GM23338 (cell line): ENCODE results near the gene DNAH9.

Experiments used
- CREB1 ChIP-seq: fragments of 250-450 bp; sonication (Bioruptor Pico); IDR thresholded peaks from 2 replicates; pipeline ENCODE4 v1.5.0; 2020; ENCODE audit warnings: low read depth, mild to moderate bottlenecking, moderate library complexity
- EZH2 ChIP-seq: fragments of 200-600 bp; sonication (generic); IDR thresholded peaks from one replicate; pipeline ENCODE4 v1.8.0; 2017; ENCODE audit warnings: antibody characterized with exemption, mild to moderate bottlenecking, low read depth; ENCODE audit not compliant: unreplicated experiment
- EZH2phosphoT487 ChIP-seq: fragments of 200-600 bp; sonication (generic); IDR thresholded peaks from one replicate; pipeline ENCODE4 v1.8.1; 2018; ENCODE audit warnings: antibody characterized with exemption; ENCODE audit not compliant: unreplicated experiment
- JUNB ChIP-seq: IDR thresholded peaks from one replicate; pipeline ENCODE4 v1.6.1; 2016; ENCODE audit warnings: antibody characterized with exemption; ENCODE audit not compliant: unreplicated experiment
- POLR2AphosphoS5 ChIP-seq: IDR thresholded peaks from 2 replicates; pipeline ENCODE4 v1.6.1; 2016; ENCODE audit warnings: antibody characterized with exemption, low read depth
- STAT1 ChIP-seq: IDR thresholded peaks from one replicate; pipeline ENCODE4 v1.6.1; 2016; ENCODE audit warnings: antibody characterized with exemption; ENCODE audit not compliant: unreplicated experiment
- ZNF114 ChIP-seq: fragments of 250-450 bp; sonication (Bioruptor Pico); IDR thresholded peaks from 2 replicates; pipeline ENCODE4 v1.5.0; 2020; ENCODE audit warnings: mild to moderate bottlenecking, moderate library complexity
- ZNF331 ChIP-seq: fragments of 250-450 bp; sonication (Bioruptor Pico); IDR thresholded peaks from 2 replicates; pipeline ENCODE4 v1.5.0; 2020; ENCODE audit warnings: low read depth, mild to moderate bottlenecking, moderate library complexity
- TF ChIP-seq, protein P1 (sequence below), 2 experiments: fragments of 200-600 bp in 1 of 2; sonication (generic) in 1 of 2; conservative IDR thresholded peaks; 2 replicates each; pipeline versions ENCODE4 v1.5.1 to v1.6.1; 2016 to 2017; ENCODE audit warnings: antibody characterized with exemption in 2 of 2, low read depth in 2 of 2, mild to moderate bottlenecking in 2 of 2, moderate library complexity in 1 of 2
- TF ChIP-seq, protein P2 (sequence below): IDR thresholded peaks from one replicate; pipeline ENCODE4 v1.6.1; 2018; ENCODE audit warnings: antibody characterized with exemption; ENCODE audit not compliant: unreplicated experiment
- TF ChIP-seq, protein P3 (sequence below): IDR thresholded peaks from 2 replicates; pipeline ENCODE4 v1.6.1; 2016; ENCODE audit warnings: antibody characterized with exemption
- TF ChIP-seq, protein P4 (sequence below): fragments of 250-450 bp; sonication (Bioruptor Pico); IDR thresholded peaks from 2 replicates; pipeline ENCODE4 v1.5.0; 2020; ENCODE audit warnings: mild to moderate bottlenecking, moderate library complexity

- TF ChIP-seq, protein P1, sequence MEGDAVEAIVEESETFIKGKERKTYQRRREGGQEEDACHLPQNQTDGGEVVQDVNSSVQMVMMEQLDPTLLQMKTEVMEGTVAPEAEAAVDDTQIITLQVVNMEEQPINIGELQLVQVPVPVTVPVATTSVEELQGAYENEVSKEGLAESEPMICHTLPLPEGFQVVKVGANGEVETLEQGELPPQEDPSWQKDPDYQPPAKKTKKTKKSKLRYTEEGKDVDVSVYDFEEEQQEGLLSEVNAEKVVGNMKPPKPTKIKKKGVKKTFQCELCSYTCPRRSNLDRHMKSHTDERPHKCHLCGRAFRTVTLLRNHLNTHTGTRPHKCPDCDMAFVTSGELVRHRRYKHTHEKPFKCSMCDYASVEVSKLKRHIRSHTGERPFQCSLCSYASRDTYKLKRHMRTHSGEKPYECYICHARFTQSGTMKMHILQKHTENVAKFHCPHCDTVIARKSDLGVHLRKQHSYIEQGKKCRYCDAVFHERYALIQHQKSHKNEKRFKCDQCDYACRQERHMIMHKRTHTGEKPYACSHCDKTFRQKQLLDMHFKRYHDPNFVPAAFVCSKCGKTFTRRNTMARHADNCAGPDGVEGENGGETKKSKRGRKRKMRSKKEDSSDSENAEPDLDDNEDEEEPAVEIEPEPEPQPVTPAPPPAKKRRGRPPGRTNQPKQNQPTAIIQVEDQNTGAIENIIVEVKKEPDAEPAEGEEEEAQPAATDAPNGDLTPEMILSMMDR (conservative IDR thresholded peaks at IDR 0.05; ENCODE audit: low read depth in 2 of 2) = no peak
- TF ChIP-seq ZNF114 (no peak), CREB1 (CRISPR knock-in tag) (no peak), EZH2phosphoT487 (no peak), POLR2AphosphoS5 (no peak), EZH2 (no peak), JUNB (no peak), ZNF331 (CRISPR knock-in tag) (no peak), STAT1 (no peak)
- TF ChIP-seq, protein P2, sequence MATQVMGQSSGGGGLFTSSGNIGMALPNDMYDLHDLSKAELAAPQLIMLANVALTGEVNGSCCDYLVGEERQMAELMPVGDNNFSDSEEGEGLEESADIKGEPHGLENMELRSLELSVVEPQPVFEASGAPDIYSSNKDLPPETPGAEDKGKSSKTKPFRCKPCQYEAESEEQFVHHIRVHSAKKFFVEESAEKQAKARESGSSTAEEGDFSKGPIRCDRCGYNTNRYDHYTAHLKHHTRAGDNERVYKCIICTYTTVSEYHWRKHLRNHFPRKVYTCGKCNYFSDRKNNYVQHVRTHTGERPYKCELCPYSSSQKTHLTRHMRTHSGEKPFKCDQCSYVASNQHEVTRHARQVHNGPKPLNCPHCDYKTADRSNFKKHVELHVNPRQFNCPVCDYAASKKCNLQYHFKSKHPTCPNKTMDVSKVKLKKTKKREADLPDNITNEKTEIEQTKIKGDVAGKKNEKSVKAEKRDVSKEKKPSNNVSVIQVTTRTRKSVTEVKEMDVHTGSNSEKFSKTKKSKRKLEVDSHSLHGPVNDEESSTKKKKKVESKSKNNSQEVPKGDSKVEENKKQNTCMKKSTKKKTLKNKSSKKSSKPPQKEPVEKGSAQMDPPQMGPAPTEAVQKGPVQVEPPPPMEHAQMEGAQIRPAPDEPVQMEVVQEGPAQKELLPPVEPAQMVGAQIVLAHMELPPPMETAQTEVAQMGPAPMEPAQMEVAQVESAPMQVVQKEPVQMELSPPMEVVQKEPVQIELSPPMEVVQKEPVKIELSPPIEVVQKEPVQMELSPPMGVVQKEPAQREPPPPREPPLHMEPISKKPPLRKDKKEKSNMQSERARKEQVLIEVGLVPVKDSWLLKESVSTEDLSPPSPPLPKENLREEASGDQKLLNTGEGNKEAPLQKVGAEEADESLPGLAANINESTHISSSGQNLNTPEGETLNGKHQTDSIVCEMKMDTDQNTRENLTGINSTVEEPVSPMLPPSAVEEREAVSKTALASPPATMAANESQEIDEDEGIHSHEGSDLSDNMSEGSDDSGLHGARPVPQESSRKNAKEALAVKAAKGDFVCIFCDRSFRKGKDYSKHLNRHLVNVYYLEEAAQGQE = no peak
- TF ChIP-seq, protein P3, sequence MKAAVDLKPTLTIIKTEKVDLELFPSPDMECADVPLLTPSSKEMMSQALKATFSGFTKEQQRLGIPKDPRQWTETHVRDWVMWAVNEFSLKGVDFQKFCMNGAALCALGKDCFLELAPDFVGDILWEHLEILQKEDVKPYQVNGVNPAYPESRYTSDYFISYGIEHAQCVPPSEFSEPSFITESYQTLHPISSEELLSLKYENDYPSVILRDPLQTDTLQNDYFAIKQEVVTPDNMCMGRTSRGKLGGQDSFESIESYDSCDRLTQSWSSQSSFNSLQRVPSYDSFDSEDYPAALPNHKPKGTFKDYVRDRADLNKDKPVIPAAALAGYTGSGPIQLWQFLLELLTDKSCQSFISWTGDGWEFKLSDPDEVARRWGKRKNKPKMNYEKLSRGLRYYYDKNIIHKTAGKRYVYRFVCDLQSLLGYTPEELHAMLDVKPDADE = no peak
- TF ChIP-seq, protein P4, sequence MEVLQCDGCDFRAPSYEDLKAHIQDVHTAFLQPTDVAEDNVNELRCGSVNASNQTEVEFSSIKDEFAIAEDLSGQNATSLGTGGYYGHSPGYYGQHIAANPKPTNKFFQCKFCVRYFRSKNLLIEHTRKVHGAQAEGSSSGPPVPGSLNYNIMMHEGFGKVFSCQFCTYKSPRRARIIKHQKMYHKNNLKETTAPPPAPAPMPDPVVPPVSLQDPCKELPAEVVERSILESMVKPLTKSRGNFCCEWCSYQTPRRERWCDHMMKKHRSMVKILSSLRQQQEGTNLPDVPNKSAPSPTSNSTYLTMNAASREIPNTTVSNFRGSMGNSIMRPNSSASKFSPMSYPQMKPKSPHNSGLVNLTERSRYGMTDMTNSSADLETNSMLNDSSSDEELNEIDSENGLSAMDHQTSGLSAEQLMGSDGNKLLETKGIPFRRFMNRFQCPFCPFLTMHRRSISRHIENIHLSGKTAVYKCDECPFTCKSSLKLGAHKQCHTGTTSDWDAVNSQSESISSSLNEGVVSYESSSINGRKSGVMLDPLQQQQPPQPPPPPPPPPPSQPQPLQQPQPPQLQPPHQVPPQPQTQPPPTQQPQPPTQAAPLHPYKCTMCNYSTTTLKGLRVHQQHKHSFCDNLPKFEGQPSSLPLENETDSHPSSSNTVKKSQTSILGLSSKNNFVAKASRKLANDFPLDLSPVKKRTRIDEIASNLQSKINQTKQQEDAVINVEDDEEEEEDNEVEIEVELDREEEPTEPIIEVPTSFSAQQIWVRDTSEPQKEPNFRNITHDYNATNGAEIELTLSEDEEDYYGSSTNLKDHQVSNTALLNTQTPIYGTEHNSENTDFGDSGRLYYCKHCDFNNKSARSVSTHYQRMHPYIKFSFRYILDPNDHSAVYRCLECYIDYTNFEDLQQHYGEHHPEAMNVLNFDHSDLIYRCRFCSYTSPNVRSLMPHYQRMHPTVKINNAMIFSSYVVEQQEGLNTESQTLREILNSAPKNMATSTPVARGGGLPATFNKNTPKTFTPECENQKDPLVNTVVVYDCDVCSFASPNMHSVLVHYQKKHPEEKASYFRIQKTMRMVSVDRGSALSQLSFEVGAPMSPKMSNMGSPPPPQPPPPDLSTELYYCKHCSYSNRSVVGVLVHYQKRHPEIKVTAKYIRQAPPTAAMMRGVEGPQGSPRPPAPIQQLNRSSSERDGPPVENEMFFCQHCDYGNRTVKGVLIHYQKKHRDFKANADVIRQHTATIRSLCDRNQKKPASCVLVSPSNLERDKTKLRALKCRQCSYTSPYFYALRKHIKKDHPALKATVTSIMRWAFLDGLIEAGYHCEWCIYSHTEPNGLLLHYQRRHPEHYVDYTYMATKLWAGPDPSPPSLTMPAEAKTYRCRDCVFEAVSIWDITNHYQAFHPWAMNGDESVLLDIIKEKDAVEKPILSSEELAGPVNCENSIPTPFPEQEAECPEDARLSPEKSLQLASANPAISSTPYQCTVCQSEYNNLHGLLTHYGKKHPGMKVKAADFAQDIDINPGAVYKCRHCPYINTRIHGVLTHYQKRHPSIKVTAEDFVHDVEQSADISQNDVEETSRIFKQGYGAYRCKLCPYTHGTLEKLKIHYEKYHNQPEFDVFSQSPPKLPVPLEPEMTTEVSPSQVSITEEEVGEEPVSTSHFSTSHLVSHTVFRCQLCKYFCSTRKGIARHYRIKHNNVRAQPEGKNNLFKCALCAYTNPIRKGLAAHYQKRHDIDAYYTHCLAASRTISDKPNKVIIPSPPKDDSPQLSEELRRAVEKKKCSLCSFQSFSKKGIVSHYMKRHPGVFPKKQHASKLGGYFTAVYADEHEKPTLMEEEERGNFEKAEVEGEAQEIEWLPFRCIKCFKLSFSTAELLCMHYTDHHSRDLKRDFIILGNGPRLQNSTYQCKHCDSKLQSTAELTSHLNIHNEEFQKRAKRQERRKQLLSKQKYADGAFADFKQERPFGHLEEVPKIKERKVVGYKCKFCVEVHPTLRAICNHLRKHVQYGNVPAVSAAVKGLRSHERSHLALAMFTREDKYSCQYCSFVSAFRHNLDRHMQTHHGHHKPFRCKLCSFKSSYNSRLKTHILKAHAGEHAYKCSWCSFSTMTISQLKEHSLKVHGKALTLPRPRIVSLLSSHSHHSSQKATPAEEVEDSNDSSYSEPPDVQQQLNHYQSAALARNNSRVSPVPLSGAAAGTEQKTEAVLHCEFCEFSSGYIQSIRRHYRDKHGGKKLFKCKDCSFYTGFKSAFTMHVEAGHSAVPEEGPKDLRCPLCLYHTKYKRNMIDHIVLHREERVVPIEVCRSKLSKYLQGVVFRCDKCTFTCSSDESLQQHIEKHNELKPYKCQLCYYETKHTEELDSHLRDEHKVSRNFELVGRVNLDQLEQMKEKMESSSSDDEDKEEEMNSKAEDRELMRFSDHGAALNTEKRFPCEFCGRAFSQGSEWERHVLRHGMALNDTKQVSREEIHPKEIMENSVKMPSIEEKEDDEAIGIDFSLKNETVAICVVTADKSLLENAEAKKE (CRISPR knock-in tag) = no peak
These were observed 297.9 kb downstream of the DNAH9 start for GRCh38 chr17:11896199-11896598.
